Nephron progenitor cell (in vitro differentiated cells): ENCODE measurements around the gene C1orf87.

ENCODE experiments used
- DNase-seq: peaks from one replicate; pipeline ENCODE4 v3.0.0; 2021
- H3K27ac Mint-ChIP-seq: 2 replicates; pipeline ENCODE4 v1.8.0; 2021; ENCODE audit warnings: mild to moderate bottlenecking, moderate library complexity, mixed read lengths
- H3K27me3 Mint-ChIP-seq: 2 replicates; pipeline ENCODE4 v1.8.0; 2021; ENCODE audit warnings: mild to moderate bottlenecking, low read depth, mixed read lengths; ENCODE audit not compliant: poor library complexity
- H3K36me3 Mint-ChIP-seq: 2 replicates; pipeline ENCODE4 v1.8.0; 2021; ENCODE audit warnings: low read depth, mixed read lengths
- H3K4me1 Mint-ChIP-seq: 2 replicates; pipeline ENCODE4 v1.8.0; 2021; ENCODE audit warnings: mixed read lengths
- H3K4me3 Mint-ChIP-seq: 2 replicates; pipeline ENCODE4 v1.8.0; 2021; ENCODE audit warnings: mild to moderate bottlenecking, moderate library complexity, mixed read lengths
- H3K9me3 Mint-ChIP-seq: 2 replicates; pipeline ENCODE4 v1.8.0; 2021; ENCODE audit warnings: mild to moderate bottlenecking, moderate library complexity, mixed read lengths
- CTCF ChIP-seq: fragments of 200-600 bp; sonication (generic); IDR thresholded peaks from 2 replicates; pipeline ENCODE4 v1.5.0; 2021; ENCODE audit warnings: antibody characterized with exemption

The C1orf87 gene

GRCh38 chr1:60055336-60055735 is 18.2 kb downstream of the C1orf87 start:
- no peak overlapping the region for H3K4me3 Mint-ChIP-seq

GRCh38 chr1:60054374-60054773 is 19.2 kb downstream of the C1orf87 start:
- Mint-ChIP-seq H3K36me3 (no peaks in the 10 kb centered on the region), H3K4me1 (no peaks in the 10 kb centered on the region), H3K27me3 (peaks cover 4% of the 10 kb centered on the region), H3K9me3 (peaks cover 17% of the 10 kb centered on the region), H3K27ac (no peak overlapping the region), H3K4me3 (no peak overlapping the region)
- no peak for DNase-seq
- TF ChIP-seq CTCF: no peak

More at GRCh38 chr1:60055336-60055735, 18.2 kb downstream of the C1orf87 start:
- peaks cover 4% of the 10 kb centered on the region for H3K27me3 Mint-ChIP-seq
- no peak for DNase-seq
- no peak overlapping the region for H3K27ac Mint-ChIP-seq
- H3K4me1 Mint-ChIP-seq: no peaks in the 10 kb centered on the region
- H3K36me3 Mint-ChIP-seq: no peaks in the 10 kb centered on the region
- TF ChIP-seq CTCF: no peak
- H3K9me3 Mint-ChIP-seq: peaks cover 7% of the 10 kb centered on the region

- DNase-seq: no peak
- H3K4me3 Mint-ChIP-seq: no peak overlapping the region
- H3K36me3 Mint-ChIP-seq: no peaks in the 10 kb centered on the region
- H3K4me1 Mint-ChIP-seq: no peaks in the 10 kb centered on the region
- H3K27me3 Mint-ChIP-seq: peaks cover 4% of the 10 kb centered on the region
- peaks cover 21% of the 10 kb centered on the region for H3K9me3 Mint-ChIP-seq
- no peak for TF ChIP-seq CTCF
- H3K27ac Mint-ChIP-seq: no peak overlapping the region
Observed at GRCh38 chr1:60052601-60053000, 21.0 kb downstream of the C1orf87 start.

GRCh38 chr1:60051191-60051590 is 22.4 kb downstream of the C1orf87 start:
- no peaks in the 10 kb centered on the region for H3K36me3 Mint-ChIP-seq
- peaks cover 21% of the 10 kb centered on the region for H3K9me3 Mint-ChIP-seq
- DNase-seq: no peak
- TF ChIP-seq CTCF: no peak
- H3K27ac Mint-ChIP-seq: no peak overlapping the region
- no peaks in the 10 kb centered on the region for H3K4me1 Mint-ChIP-seq
- no peak overlapping the region for H3K4me3 Mint-ChIP-seq
- H3K27me3 Mint-ChIP-seq: peaks cover 4% of the 10 kb centered on the region

GRCh38 chr1:60049188-60049587 is 24.4 kb downstream of the C1orf87 start:
- H3K27ac Mint-ChIP-seq: no peak overlapping the region
- H3K36me3 Mint-ChIP-seq: no peaks in the 10 kb centered on the region
- no peak for TF ChIP-seq CTCF
- H3K4me1 Mint-ChIP-seq: no peaks in the 10 kb centered on the region
- no peak overlapping the region for H3K4me3 Mint-ChIP-seq
- DNase-seq: no peak
- H3K9me3 Mint-ChIP-seq: peaks cover 21% of the 10 kb centered on the region
- H3K27me3 Mint-ChIP-seq: peaks cover 7% of the 10 kb centered on the region

GRCh38 chr1:60044881-60045280 is 28.7 kb downstream of the C1orf87 start:
- Mint-ChIP-seq H3K27me3 (peaks cover 7% of the 10 kb centered on the region), H3K27ac (no peak overlapping the region), H3K36me3 (no peaks in the 10 kb centered on the region)

More at GRCh38 chr1:60044881-60045280, 28.7 kb downstream of the C1orf87 start:
- Mint-ChIP-seq H3K4me1 (no peaks in the 10 kb centered on the region), H3K4me3 (no peak overlapping the region), H3K9me3 (peaks cover 9% of the 10 kb centered on the region)
- TF ChIP-seq CTCF: no peak
- no peak for DNase-seq
